ENCODE data around the gene TRAPPC11. TPM values are rescaled to one million over a fixed set of nuclear protein-coding genes. Genes with fewer than 3 reads are reported as not detected.

TRAPPC11 gene
- total RNA-seq, 1 experiment from 2014 or later = 21.1 TPM

DNA sequence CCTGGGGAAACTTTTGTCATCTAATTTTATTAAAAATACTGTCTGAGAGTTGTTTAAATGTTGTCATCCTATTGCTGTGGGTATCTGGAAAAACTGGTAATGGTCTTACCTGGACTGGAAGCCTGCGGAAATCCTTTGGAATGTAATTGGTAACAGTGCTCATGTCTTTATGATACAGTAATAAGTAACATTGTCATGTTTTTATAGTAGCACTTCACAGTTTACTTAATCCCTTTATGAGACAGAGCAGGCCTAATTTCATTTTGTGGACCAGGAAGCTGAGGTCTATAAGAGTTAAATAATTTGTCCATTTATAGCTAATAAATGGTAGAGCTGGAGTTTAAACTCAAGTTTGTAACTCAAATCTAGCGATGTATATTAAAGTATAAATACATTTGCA is 88.3 kb downstream of the TRAPPC11 start:
- ChIA-PET POLR2A (no interaction called here), CTCF (no interaction called here)
- Histone ChIP-seq H3K4me3 (ENCODE audit: low read depth in 2 of 2, low read length in 2 of 2) (no peak overlapping the region), H3K4me1 (ENCODE audit: control insufficient read depth, insufficient read depth, low read length) (no peaks in the 10 kb centered on the region), H3K27me3 (ENCODE audit: control insufficient read depth, insufficient read depth, low read length) (no peaks in the 10 kb centered on the region), H3K27ac (ENCODE audit: low read length) (no peak overlapping the region), H3K9me3 (ENCODE audit: control insufficient read depth, insufficient read depth, low read depth, low read length) (no peaks in the 10 kb centered on the region), H3K36me3 (ENCODE audit: control insufficient read depth, insufficient read depth, low read length) (no peaks in the 10 kb centered on the region)
- ATAC-seq = no peak
- no TSS peak for BruUV-seq (replicated peaks)
- TF ChIP-seq POLR2AphosphoS5 (IDR thresholded peaks at IDR 0.05; ENCODE audit: low read depth, low read length) (no peak), SIN3A (IDR thresholded peaks at IDR 0.05; ENCODE audit: borderline replicate concordance, insufficient read depth, low read depth, low read length) (no peak), TCF7L2 (IDR thresholded peaks at IDR 0.05; ENCODE audit: low read depth, low read length) (no peak)
- TF ChIP-seq, protein P1, sequence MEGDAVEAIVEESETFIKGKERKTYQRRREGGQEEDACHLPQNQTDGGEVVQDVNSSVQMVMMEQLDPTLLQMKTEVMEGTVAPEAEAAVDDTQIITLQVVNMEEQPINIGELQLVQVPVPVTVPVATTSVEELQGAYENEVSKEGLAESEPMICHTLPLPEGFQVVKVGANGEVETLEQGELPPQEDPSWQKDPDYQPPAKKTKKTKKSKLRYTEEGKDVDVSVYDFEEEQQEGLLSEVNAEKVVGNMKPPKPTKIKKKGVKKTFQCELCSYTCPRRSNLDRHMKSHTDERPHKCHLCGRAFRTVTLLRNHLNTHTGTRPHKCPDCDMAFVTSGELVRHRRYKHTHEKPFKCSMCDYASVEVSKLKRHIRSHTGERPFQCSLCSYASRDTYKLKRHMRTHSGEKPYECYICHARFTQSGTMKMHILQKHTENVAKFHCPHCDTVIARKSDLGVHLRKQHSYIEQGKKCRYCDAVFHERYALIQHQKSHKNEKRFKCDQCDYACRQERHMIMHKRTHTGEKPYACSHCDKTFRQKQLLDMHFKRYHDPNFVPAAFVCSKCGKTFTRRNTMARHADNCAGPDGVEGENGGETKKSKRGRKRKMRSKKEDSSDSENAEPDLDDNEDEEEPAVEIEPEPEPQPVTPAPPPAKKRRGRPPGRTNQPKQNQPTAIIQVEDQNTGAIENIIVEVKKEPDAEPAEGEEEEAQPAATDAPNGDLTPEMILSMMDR (IDR thresholded peaks at IDR 0.05) = no peak
- TF ChIP-seq, protein P2, sequence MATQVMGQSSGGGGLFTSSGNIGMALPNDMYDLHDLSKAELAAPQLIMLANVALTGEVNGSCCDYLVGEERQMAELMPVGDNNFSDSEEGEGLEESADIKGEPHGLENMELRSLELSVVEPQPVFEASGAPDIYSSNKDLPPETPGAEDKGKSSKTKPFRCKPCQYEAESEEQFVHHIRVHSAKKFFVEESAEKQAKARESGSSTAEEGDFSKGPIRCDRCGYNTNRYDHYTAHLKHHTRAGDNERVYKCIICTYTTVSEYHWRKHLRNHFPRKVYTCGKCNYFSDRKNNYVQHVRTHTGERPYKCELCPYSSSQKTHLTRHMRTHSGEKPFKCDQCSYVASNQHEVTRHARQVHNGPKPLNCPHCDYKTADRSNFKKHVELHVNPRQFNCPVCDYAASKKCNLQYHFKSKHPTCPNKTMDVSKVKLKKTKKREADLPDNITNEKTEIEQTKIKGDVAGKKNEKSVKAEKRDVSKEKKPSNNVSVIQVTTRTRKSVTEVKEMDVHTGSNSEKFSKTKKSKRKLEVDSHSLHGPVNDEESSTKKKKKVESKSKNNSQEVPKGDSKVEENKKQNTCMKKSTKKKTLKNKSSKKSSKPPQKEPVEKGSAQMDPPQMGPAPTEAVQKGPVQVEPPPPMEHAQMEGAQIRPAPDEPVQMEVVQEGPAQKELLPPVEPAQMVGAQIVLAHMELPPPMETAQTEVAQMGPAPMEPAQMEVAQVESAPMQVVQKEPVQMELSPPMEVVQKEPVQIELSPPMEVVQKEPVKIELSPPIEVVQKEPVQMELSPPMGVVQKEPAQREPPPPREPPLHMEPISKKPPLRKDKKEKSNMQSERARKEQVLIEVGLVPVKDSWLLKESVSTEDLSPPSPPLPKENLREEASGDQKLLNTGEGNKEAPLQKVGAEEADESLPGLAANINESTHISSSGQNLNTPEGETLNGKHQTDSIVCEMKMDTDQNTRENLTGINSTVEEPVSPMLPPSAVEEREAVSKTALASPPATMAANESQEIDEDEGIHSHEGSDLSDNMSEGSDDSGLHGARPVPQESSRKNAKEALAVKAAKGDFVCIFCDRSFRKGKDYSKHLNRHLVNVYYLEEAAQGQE (IDR thresholded peaks at IDR 0.05; ENCODE audit: insufficient read depth in 1 of 2, low read depth in 2 of 2, low read length in 1 of 2) = no peak
- in situ Hi-C loops (cut with HindIII; ENCODE audit: low pct_unique_long_range_greater_than_20kb, low sequenced_read_pairs) = no loop called here
- intact Hi-C loops (cut with micrococcal nuclease; ENCODE audit: unreplicated experiment) = no loop called here
- no peak for DNase-seq (ENCODE audit: low read depth, low spot score)

DNA sequence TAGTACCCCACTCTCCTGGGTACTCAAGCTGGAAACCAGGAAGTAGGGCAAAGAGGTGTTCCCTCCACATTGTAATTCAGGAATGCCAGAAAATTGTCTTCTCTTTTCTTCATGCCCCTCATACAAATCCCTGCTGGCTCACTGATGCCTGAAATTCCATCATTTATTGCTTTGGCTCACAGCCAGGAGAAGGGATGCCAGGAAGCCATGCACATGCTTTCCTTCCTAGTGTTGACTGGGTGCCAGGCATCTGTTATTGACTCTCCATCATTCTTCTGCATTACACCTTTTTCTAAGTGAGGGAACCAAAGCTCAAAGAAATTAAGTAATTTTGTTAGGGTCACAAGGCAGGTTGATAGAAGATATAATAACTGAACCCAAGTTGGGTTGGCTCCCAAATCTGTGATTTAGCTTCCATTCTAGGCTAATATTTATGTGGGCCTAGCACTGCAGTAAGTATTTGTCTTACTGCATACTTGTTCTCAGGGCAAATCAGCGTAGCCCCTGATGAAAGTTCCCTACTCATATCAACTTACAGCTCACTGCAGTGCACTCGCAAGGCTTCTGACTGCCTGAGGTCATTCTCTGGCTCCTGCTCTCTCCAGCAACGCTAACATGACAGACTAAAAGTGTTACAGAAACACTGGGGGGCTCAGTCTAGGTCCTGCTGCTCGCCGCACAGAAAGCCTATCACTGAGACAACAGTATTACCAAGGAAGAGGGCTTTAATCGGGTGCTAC is 89.0 kb downstream of the TRAPPC11 start:
- in situ Hi-C loops (cut with HindIII; ENCODE audit: low pct_unique_long_range_greater_than_20kb, low sequenced_read_pairs) = no loop called here
- no peak for ATAC-seq

More for the DNA sequence above, 89.0 kb downstream of the TRAPPC11 start:
- Histone ChIP-seq H3K36me3 (ENCODE audit: control insufficient read depth, insufficient read depth, low read length) (no peaks in the 10 kb centered on the region), H3K27me3 (ENCODE audit: control insufficient read depth, insufficient read depth, low read length) (no peaks in the 10 kb centered on the region), H3K27ac (ENCODE audit: low read length) (no peak overlapping the region), H3K4me3 (ENCODE audit: low read depth in 2 of 2, low read length in 2 of 2) (no peak overlapping the region), H3K9me3 (ENCODE audit: control insufficient read depth, insufficient read depth, low read depth, low read length) (no peaks in the 10 kb centered on the region), H3K4me1 (ENCODE audit: control insufficient read depth, insufficient read depth, low read length) (no peaks in the 10 kb centered on the region)
- ChIA-PET CTCF (no interaction called here), POLR2A (no interaction called here)
- TF ChIP-seq SIN3A (IDR thresholded peaks at IDR 0.05; ENCODE audit: borderline replicate concordance, insufficient read depth, low read depth, low read length) = no peak
- TF ChIP-seq, protein P1 (IDR thresholded peaks at IDR 0.05) = no peak
- TF ChIP-seq TCF7L2 (IDR thresholded peaks at IDR 0.05; ENCODE audit: low read depth, low read length) = no peak
- TF ChIP-seq, protein P2 (IDR thresholded peaks at IDR 0.05; ENCODE audit: insufficient read depth in 1 of 2, low read depth in 2 of 2, low read length in 1 of 2) = no peak
- TF ChIP-seq POLR2AphosphoS5 (IDR thresholded peaks at IDR 0.05; ENCODE audit: low read depth, low read length) = no peak
- DNase-seq (ENCODE audit: low read depth, low spot score) = no peak
- no TSS peak for BruUV-seq (replicated peaks)
- intact Hi-C loops (cut with micrococcal nuclease; ENCODE audit: unreplicated experiment) = no loop called here

Measured in Panc1 (cell line).